COLO668 (cell line): ENCODE measurements around the gene SUPV3L1.

Source experiments
- DNase-seq: peaks from one replicate; lab custom pipeline; 2025; ENCODE audit not compliant: unreplicated experiment; lab: John Stamatoyannopoulos, UW

The SUPV3L1 gene

DNA sequence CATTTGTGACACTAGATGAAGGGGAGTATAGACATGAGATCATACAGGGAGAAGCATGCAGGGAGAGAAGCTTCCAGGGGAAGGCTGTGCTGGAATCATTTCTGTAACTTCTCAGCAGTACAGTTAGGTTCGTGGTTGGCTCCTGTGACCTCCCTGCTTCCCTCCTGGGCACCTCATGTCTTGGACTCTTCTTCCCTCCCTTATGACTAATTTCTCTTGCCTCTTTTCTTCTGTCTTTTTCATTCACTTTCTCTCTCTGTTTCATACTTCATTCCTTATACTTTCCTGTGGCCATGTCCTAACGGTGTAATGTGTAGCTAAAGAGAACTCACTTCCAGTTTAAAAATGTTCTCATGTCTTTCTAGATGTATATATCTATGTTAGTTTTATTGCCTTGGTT, 21.0 kb downstream of the SUPV3L1 start:
- no peak for DNase-seq

DNA sequence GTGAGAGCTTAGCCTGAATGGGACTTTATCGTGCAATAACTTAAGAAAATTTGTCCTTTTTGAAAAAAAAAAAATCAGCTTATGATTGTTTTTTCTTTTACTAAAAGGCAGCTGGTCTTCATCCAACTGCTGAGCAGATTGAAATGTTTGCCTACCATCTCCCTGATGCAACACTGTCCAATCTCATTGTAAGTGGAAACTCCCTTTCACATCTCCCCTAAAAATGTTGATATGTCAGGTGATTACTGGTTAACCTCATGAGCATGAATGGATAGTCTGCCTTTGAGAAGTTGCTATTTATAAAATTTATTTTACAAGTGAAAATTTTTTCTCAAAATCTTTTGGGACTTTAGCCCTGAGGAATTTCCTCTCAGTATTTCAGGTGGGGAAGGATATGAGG, 22.3 kb downstream of the SUPV3L1 start:
- no peak for DNase-seq

DNA sequence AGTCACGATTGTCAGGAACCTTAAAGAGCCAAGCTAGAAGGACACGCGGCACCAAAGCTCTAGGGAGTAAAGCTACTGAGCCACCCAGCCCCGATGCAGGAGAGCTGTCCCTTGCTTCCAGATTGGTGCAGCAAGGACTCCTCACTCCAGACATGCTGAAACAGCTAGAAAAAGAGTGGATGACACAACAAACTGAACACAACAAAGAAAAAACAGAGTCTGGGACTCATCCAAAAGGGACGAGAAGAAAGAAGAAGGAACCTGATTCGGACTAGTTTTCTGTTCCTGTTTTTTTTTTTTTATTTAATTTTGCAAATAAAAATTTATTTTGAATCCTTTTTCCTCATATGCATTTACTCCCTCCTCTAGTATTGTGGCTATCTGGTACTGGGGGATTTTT, 28.7 kb downstream of the SUPV3L1 start:
- no peak for DNase-seq

DNA sequence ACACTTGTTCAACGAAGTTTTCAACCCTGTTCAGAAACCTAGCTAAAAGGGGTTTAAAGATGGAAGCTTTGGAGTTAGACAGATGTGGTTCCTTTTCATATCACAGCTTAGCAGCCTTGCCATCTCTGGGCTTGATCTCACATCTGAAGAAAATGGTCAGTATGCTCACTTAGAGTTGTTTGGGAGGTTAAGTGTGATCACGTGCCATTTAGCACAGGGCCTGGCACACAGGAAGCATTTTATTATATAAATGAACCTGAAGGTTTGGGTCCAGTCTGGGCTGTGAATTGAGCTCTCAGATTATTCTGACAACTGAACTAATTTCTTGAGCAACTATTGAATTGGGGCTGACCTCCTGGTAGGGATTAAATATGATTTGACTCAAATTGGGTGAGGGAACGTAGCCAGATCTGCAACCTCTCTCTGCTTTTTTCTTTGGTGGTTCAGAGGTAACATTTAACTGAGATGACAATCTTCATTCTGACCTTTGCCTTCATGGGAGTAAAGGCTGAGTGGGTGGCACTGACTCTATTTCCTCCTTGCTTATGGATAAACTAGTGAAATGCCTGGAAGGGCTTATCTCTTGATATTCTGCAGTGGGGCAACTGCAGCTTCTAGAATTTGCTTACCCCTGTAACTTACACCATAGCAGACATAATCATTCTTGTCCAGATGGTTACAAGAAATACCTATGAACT, 29.9 kb downstream of the SUPV3L1 start:
- no peak for DNase-seq

DNA sequence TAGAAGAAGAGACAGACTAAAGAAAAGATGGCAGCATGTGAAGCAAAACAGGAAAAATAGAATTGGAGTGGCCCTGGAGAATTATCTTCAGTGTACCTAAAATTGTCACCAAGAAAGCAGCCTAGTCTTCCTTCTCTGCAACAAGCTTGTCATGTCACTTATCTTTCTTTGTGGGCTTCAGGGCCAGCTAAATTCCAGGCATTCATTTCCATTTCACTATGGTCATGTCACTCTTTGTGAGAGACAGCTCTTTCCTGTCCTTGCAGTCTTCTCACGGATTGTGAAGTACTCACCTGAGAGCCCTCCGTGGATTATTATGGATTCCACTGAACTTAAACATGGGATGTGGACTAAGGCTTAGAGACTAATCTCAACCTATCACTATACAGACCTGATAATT, 31.1 kb downstream of the SUPV3L1 start:
- no peak for DNase-seq

DNA sequence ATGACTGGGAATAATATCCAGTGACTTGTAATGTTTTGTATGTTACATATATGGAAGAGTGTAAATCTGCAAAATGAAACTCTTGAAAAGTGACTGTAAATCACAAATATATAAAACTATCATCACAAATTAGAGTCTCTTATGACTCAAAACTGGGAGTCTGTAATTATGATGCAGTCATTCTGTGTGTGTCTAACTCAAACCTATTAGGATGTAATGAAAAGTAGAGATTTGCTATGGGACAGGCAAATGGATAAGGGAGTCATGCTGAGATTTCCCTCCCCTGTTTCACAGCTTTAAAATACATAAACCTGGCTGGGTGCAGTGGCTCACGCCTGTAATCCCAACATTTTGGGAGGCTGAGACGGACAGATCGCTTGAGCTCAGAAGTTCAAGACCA, 31.5 kb downstream of the SUPV3L1 start:
- DNase-seq: no peak

DNA sequence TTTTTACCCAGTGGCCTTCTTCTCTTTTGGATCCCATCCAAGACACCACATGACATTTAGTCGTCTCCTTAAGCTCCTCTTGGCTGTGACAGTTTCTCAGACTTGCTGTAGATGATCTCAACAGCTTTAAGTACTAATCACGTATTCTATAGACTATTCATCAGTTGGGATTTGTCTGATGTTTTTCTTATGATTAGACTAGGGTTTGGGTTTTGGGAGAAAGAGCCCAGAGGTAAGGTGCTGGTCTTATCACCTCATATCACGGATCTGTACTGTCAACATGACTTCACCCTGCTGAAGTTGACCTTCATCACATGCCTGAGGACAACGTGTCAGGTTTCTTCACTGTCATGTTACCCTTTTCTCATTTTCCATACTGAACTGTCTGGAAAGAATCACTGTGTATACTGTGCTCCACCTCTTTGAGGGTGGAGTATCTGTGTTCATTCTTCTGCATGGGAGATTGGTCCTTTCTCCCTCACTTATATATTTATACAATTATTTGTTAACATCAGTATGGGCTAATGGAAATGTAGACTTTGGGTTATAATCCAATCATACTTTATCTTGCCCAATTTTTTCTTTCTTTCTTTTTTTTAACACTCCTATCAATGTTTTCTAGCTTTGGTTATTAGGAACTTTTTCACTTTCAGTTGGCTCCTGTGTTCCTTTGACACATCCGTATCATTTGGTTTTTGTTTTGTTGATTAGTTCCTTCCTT, 33.7 kb downstream of the SUPV3L1 start:
- DNase-seq: no peak

DNA sequence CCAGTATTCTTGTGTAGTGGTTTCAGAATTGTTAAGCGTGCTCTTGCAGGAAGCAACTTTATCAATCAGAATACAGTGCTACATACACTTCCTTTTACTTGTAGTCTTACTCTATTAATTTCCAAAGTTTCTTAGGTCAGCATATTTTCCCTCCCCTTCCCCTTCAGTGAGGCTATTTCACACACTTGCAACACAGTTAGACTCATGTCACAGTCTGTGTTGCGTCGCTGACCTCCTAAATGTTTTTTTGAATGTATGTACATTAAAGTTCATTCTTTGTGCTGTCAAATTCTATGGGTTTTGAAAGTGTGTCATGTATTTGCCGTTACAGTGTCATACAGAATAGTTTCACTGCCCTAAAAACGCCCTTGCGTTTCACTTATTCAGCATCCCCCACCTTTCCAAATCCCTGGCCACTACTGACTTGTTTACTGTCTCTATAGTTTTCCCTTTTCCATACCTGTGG, 34.7 kb downstream of the SUPV3L1 start:
- DNase-seq: no peak

DNA sequence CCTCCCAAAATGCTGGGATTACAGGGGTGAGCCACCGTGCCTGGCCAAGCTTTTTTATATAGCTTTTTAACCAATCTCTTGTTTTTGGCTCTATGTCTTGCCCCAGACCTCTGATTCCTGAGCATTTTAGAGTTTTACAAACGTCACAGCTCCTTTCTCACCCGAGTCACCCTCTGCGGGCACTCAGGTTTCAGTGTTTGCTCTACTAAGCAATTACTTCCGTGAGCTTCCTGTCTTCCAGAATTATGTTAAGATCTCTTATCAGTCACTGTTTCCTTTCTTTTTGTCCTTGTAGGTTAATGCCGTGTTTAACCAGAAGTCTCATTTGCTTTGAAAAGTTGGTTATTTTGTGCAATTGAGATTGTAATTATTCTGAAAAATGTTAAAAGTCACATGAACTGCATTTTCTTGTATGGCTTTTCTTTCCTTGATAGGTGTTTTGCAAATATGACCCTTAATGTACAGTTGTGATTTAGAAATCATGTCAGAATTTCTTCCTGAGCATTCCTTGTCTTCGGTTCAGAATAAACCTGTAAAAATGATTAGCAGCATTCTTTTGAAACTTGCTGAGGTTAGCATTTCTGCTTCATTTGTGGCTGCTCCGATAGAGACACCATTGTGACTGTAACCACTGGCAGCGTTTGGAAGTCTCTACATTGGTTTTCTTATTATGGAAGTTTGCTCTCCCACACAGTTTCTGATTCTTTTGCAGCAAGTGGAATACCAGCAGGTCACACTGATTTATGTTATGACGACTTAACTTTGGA, 35.6 kb downstream of the SUPV3L1 start:
- no peak for DNase-seq

DNA sequence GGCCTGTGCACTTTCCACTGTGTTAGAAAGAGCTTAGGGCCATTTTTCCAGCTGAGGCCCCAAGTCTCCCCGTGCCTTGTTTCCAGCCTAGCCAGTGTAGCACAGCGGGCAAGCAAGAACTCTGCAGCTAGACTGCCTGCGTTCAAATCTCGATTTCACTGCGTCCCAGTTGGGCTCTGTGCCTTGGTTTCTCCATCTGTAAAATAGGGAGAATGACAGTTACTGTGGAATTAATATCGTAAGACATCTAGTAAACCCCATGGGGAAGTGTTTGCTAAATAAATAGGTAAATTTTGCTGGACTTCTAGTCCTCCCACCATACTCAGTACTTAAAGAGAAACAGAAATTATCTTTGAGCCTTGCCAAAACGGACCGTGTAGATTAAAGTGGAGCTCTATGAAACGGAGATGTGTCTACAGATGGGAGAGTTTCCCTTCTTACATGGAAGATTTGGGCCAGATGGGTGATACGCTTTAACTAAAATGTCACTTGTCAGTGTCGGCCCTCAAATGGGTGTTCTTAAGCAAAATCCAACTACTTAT, 36.6 kb downstream of the SUPV3L1 start:
- DNase-seq: no peak

DNA sequence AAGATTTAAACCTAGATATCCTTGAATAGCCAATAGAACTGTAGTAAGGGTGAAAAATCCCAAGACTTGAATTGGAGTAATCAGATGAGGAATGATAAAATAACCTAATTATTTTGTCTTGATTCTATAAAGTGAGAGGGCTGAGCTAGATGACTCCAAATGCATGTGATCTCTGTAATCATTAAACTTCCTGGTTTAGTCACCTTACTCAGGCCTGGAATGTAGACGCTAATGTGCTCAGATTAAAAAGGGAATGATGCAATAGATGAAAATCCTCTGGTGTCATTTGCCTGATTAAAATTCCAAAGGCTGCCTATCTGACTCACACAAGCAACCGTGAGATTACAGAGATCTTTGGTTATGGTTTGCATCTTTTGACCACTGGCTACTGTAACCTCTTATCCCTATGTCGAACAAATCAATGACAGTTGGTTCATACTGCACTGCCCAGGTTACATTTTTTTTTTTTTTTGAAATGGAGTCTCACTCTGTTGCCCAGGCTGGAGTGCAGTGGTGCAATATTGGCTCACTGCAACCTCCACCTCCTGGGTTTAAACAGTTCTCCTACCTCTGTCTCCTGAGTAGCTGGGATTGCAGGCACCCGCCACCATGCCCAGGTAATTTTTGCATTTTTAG, 37.2 kb downstream of the SUPV3L1 start:
- DNase-seq: no peak

DNA sequence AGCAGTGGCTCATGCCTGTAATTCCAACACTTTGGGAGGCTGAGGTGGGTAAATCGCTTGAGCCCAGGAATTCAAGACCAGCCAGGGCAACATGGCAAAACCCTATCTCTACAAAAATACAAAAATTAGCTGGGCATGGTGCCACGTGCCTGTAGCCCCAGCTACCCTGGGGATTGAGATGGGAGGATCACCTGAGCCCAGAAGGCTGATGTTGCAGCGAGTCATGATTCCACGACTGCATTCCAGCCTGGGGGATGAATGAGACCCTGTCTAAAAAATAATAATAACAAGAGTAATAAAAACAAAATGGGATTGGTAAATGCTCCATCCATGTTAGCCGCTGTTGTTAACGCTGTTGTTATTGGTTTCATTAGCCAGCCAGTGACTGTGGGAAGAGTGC, 38.8 kb downstream of the SUPV3L1 start:
- DNase-seq: no peak

DNA sequence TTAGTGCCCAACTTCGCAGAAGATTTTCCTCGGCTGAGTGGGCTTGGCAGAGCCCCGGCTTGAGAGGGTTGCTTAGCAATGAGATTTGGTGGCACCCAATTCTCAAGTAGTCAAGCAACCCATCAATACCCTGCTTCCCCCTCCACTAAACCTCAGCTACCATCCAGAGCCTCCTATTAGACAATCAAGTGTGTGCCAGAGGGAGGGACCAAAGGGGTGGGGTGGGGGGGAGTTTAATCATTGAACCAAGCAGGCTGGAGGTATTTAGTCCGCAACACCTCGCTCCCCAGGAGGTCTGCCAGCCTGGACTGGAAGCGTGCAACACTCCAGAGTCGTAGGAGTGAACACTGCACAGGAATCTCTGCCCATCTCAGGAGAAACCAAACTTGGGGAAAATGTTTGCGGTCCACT, 40.0 kb downstream of the SUPV3L1 start, which contains the start of gene HKDC1:
Gene HKDC1, plus strand, starts transcription at position 292 of the 411 bp plus-strand sequence. Its CDS starts 104 bp downstream, at position 396.
- no peak for DNase-seq

DNA sequence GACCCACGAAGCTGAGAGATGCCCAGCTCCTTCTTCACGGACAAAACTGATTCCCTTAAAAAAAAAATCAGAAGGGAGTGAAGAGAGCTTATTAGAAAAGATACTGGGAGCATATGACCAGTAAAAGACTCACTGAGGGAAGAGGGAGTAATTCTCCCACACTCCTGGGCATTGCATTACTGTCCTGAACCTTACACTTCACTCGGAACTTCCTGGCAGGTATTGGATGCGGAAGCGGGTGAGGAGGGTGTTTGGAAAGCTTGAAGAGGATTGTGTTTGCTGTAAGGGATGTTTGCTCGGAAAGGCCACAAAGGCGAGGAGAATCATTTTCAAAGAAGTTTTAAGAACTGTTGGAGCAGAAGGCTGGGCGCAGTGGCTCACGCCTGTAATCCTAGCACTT, 40.5 kb downstream of the SUPV3L1 start:
- no peak for DNase-seq

DNA sequence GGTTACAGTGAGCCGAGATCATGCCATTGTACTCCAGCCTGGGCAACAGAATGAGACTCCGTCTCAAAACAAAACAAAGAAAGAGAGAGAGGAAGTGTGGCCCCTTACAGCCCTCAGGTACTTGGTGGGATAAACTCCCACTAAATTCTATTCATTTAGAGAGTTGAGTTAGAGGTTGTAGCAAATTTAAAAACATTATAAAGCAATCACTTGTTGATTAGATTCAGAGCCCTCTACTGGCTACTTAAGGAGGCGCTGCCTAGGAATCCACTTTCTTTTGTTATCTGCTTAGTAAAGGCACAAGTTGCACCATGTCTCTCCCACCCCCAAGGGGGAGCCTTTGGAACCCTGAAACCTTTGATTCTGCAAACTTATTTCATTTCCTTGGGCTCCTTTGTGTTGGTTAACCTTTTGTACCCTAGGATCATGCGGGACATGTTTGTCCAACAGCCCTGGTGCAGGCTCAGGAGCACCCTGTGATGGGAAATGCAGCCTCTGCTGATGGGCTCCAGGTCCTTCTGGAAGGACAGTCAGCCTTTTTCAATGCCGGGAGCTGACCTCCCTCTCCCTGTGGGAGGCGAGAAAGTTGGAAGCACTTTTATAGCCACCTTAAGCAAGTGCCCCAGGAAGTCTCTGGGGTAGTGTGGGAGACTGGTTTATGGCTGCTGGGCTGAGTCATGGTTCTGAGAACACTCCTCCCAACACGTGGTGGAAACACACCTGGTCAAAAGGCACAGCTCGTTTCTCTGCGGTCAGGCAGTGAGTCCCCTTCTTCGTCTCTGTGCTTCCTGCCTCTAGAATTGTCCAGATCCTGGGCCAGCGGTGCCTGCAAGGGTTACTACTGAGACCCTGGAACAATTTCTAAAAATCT, 42.4 kb downstream of the SUPV3L1 start:
- DNase-seq: peak; percentile 4

DNA sequence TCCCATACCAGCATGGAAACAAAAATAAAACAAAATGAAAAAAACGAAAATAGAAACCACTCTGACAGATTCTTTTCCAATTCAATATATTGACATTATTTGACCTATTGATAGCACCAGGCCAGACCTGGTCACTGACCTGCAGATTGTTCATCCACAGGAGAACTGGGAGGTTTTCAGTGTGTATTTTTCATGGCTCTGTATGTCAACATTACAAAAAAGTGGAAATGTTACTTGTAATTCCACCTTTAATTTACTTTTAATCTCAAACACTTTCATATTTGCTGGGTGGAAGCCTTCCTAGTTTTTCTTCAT, 43.0 kb downstream of the SUPV3L1 start:
- no peak for DNase-seq

DNA sequence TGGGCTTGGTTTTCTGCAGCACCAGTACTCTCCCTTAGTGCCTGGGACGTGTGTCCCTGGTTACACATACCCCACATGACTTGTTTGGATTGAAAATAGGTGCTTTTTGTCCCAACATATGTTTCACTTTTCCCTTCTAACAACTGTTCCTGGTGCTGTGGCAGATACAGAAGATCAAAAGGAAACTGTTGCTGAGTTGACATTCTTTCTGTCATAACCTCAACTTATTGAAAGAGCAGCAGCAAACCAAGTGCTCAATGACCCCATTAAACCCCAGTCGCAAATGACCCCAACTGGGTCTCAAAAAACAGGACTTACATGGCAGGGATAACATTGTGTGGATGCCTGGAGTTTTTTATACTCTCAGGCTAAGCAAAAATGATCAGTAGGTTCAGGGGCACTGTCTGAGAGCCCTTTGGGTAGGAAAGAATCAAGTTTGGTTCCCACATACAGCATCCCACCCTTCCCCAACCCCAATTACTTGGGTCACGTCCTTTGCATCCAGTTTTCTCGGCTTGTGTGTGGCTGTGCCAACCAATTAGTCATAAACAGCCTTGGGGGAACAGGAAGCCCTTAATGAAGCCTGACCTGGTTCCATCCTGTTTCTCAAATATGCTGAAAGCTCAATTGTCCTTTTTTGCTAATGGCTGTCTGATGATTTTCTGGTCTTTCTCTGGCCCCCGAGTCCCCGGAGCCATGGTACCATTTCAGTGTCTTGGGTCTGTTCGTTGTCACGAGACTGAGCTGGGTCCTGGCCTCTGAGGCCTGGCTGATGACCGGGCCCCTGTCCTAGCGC, 45.0 kb downstream of the SUPV3L1 start:
- DNase-seq: no peak

DNA sequence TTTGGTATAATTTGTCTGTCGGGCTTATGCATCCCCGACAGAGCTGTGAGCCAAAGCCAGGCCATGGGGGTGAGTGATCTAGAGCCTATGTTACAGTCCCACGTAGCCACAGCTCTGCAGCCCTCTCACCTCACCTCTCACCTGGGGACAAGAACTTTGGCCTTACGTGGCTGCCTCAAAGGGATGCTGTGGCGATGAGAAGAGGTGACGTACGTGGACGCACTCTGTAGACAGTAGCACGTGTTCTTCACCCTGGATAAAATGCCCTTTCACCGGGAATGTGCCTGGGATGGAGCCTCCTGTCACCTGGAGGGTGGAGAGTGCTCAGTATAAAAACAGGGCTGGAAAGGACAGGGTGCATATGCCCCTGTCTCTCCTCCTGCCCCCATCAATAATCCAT, 45.6 kb downstream of the SUPV3L1 start:
- no peak for DNase-seq

DNA sequence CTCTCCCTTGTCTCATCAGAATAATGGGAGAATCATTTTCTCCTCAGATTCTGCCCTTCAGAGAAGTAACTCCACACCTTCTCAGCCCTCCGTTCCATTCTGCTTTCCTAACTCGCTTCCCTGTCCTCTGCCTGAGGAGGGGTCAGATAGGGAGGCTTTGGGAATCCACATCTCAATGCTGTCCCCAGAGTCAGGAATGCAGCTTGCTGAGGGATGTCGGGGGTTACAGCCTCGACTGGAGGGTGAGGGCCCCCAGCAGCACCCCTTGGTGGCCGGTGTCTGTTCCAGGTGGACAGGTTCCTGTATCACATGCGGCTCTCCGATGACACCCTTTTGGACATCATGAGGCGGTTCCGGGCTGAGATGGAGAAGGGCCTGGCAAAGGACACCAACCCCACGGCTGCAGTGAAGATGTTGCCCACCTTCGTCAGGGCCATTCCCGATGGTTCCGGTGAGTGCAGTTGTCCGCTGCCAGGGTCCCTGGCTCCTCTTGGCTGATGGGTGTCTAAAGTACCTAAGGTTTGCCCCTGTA, 47.0 kb downstream of the SUPV3L1 start:
- no peak for DNase-seq
